GM21423 (cell line): ENCODE measurements around the gene QPRT.
"Not testable (repeated sequence)": the region's sequence is repeated elsewhere in the genome, so short reads cannot be mapped to it uniquely, and the experiment has no call there.

Source experiments
- ATAC-seq: cut with Tn5 transposase; IDR thresholded peaks from one replicate; pipeline ENCODE4 v1.9.1; 2021; ENCODE audit warnings: mild to moderate bottlenecking, moderate library complexity; ENCODE audit not compliant: unreplicated experiment

QPRT gene

DNA sequence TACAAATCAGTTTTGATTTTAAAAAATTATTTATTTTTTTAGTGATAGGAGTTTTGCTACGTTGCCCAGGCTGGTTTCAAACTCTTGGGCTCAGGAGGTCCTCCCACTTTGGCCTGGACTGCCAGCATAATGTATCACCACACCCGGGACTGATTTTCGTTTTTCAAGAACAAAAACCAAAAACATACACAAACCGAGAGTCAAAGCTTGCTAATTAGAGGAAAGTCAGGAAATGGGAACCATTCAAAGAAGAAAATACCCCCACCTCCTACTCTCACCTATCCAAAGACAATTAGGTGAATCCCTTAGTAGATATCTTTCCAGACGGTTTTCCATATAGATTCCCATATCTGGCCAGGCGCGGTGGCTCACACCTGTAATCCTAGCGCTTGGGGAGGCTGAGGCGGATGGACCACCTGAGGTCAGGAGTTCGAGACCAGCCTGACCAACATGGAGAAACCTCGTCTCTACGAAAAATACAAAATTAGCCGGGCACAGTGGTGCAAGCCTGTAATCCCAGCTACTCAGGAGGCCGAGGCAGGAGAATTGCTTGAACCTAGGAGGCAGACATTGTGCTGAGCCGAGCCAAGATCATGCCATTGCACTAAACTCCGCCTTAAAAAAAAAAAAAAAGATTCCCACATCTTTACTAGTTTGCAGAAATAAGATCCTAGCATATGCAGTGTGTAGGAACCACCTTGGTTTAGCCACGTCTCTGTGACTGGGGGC lies 16.8 kb upstream of the QPRT start:
- ATAC-seq: no peak

DNA sequence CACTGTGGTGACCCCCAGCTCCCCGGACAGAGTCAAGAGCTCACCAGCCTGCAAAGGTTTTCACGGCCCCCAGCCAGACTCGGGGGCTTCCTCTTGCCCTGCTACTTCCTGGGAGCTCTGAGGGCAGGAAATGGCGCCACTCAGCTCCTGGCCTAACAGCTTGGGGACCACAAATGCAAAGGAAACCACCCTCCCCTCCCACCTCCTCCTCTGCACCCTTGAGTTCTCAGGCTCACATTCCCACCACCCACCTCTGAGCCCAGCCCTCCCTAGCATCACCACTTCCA lies 16.3 kb upstream of the QPRT start:
- ATAC-seq: peak; percentile 33

DNA sequence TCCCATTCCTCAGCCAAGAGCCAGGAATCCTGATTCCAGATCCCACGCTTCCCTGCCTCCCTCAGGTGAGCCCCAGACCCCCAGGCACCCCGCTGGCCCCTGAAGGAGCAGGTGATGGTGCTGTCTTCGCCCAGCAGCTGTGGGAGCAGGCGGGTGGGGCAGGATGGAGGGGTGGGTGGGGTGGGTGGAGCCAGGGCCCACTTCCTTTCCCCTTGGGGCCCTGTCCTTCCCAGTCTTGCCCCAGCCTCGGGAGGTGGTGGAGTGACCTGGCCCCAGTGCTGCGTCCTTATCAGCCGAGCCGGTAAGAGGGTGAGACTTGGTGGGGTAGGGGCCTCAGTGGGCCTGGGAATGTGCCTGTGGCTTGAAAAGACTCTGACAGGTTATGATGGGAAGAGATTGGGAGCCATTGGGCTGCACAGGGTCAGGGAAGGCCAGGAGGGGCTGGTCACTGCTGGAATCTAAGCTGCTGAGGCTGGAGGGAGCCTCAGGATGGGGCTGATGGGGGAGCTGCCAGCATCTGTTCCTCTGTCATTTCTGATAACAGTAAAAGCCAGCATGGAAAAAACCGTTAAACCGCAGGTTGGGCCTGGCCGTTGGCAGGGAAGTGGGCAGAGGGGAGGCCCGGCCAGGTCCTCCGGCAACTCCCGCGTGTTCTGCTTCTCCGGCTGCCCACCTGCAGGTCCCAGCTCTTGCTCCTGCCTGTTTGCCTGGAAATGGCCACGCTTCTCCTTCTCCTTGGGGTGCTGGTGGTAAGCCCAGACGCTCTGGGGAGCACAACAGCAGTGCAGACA lies 15.8 kb upstream of the QPRT start, which contains the start of gene SPN:
Gene SPN (plus strand): TSS at position 232 of the 791 bp plus-strand sequence. CDS start 482 bp downstream, at position 714.
- peak; percentile 34 for ATAC-seq

DNA sequence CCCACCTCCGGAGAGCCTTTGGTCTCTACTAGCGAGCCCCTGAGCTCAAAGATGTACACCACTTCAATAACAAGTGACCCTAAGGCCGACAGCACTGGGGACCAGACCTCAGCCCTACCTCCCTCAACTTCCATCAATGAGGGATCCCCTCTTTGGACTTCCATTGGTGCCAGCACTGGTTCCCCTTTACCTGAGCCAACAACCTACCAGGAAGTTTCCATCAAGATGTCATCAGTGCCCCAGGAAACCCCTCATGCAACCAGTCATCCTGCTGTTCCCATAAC lies 15.2 kb upstream of the QPRT start:
- no peak for ATAC-seq

DNA sequence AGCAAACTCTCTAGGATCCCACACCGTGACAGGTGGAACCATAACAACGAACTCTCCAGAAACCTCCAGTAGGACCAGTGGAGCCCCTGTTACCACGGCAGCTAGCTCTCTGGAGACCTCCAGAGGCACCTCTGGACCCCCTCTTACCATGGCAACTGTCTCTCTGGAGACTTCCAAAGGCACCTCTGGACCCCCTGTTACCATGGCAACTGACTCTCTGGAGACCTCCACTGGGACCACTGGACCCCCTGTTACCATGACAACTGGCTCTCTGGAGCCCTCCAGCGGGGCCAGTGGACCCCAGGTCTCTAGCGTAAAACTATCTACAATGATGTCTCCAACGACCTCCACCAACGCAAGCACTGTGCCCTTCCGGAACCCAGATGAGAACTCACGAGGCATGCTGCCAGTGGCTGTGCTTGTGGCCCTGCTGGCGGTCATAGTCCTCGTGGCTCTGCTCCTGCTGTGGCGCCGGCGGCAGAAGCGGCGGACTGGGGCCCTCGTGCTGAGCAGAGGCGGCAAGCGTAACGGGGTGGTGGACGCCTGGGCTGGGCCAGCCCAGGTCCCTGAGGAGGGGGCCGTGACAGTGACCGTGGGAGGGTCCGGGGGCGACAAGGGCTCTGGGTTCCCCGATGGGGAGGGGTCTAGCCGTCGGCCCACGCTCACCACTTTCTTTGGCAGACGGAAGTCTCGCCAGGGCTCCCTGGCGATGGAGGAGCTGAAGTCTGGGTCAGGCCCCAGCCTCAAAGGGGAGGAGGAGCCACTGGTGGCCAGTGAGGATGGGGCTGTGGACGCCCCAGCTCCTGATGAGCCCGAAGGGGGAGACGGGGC lies 14.7 kb upstream of the QPRT start:
- ATAC-seq: no peak

DNA sequence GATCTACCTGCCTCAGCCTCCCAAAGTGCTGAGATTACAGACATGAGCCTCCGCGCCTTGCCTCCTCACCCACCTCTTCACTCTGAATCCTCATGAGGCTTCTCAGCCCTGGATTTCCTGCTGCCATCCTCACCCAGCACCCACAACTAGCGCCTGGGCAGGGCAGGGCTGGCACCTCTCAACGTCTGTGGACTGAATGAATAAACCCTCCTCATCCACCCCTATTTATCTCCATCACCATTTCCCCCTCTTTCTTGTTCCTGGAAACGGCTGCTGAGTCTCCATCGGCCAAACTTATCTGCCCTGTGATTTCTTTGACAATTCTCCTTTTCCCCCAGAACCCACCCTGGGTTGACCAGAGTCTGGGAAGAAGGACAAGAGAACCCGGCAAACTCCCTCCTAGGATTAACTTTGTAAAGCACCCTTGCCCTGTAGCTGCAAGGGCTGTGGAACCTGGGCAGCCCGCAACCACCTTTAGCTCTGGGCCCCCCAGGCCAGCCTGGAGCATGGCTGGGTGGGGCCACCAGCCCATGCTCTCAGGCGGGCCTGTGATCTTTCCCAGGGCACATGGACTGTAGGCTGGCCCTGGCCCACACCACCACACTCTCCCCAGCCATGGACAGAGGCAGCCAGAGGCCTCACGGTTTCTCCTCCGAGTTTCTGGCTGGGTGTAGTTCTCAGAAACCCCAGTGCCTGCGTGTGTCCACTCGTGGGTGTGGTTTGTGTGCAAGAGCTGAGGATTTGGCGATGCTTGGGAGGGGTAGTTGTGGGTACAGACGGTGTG lies 13.5 kb upstream of the QPRT start:
- no peak for ATAC-seq

DNA sequence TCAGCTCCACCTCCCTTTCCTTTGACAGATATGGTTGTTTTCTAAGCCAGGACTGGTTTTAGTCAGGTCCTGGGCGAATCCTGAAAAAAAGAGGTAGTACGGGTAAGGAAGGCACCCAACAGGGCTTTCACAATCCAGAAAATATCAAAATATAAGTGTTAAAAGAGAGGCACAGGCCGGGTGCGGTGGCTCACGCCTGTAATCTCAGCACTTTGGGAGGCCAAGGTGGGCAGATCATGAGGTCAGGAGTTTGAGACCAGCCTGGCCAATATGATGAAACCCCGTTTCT lies 11.7 kb upstream of the QPRT start:
- not testable (repeated sequence) for ATAC-seq

DNA sequence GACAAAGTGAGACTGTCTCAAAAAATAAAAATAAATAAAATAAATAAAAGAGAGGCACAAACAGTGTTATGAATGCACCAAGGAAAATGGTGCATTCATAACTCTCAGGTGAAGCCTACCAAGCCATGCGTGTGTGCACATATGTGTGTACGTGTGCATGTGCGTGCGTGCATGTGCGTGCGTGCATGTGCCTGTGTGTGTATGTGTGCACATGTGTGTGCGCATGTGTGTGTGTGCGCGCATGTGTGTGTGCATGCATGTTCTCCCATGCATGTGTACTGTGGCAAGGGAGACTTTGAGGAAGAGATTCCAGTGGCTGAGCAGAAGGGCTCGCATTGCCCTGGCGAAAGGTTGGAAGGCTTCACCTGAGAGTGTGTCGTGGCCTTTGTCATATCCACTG lies 11.2 kb upstream of the QPRT start:
- no peak for ATAC-seq

DNA sequence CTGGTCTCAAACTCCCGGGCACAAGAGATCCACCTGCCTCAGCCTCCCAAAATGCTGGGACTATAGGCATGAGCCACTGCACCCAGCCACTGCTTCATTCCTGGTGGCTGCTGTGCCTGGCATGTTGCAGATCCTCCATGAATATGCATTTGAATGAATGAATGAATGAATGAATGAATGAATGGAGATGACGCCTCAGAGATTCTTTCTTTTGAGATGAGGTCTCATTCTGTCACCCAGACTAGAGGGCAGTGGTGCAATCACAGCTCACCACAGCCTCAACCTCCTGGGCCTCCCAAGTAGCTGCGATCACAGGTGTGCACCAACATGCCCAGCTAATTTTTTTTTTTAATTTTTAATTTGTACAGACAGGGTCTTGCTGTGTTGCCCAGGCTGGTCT lies 10.7 kb upstream of the QPRT start:
- no peak for ATAC-seq

DNA sequence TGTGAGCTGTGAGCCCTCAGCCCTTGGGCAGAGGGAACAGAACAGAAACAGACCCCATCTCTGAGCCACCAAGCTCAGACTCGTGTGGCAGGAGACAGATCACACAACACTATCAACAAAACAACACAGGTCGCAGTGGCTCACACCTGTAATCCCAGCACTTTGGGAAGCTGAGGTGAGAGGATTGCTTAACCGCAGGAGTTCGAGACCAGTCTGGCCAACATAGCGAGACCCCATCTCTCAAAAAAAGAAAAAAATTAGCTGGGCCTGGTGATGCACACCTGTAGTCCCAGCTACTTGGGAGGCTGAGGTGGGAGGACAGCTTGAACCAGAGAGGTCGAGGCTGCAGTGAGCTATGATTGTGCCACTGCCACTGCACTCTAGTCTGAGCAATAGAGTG lies 5.5 kb upstream of the QPRT start:
- ATAC-seq: no peak

DNA sequence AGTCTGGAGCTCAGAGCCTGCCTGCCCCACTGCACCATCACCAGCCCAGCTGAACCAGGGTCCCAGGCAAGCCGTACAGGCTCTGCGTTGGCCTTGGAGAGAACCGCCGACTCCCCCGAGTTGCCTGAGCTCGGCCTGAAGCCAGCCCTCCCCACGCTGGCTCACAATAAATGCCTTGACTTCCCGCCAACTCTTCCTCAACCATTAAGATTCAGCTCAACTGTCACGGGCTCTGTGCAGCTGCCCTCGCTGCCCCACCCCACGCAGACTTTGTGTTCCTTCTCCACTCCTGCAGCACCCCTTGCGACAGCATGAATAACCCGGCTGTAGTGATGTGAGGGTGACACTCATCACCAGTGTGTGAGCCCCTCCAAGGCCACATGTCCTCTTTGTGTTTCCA lies 4.8 kb upstream of the QPRT start:
- ATAC-seq: no peak

DNA sequence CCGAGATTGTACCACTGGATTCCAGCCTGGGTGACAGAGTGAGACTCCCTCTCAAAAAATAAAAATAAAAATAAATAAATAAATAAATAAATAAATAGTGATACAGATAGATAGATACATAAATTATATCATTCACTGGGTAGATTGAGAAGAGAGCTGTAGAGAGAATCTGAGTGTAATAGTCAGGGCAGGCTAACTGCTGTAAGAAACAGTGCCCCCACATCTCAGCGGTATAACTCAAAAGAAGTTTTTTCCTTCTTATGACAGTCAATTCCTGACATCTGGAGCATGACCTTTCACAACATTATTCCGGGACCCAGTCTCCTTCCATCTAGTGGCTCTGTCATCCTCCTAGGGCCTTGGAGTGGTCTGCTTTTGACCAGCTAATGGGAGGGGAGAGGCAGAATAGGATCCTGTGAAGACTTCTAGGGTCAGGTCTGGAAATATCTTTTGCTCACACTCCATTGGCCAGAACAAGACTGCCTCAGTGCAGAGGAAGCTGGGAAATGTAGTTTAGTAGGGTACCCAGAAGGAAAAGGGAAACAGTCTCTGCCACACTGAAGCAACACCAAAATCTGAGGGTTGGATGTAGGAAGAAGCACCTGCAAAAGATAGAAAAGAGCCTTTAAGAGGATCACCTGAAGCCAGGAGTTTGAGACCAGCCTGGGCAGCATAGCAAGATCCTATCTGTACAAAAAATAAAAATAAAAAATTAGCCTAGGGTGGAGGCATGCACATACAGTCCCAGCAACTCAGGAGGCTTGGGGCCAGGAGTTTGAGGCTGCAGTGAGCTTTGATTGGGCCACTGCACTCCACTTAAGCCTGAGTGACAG lies 3.0 kb upstream of the QPRT start:
- no peak for ATAC-seq

DNA sequence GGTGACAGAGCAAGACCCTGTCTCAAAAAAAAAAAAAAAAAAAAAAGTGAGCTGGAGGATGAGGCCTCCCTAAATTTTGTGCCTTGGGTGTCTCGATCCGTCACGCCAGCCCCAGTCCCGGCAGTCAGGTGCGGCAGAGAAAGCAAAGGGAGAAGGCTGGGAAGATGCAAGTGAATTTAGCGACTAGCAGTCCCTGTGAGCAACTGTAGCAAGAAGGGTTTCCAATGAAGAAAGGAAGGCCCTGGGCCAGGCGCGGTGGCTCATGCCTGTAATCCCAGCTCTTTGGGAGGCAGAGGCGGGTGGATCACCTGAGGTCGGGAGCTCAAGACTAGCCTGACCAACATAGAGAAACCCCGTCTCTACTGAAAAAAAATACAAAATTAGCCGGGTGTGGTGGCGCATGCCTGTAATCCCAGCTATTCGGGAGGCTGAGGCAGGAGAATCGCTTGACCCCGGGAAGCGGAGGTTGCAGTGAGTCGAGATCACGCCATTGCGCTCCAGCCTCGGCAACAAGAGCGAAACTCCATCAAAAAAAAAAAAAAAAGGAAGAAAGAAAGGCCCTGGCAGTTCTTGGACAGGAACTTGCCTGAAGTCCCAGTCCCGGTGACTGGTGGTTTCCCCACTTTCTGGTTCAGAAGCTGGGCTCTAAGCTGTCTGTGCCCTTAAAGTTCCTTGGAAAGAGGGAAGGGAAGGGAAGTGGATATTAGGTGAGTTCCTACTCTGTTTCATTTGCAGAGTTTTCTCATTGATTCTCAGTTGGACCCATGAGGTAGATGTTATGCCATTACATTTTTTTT lies 1.8 kb upstream of the QPRT start:
- ATAC-seq: no peak

DNA sequence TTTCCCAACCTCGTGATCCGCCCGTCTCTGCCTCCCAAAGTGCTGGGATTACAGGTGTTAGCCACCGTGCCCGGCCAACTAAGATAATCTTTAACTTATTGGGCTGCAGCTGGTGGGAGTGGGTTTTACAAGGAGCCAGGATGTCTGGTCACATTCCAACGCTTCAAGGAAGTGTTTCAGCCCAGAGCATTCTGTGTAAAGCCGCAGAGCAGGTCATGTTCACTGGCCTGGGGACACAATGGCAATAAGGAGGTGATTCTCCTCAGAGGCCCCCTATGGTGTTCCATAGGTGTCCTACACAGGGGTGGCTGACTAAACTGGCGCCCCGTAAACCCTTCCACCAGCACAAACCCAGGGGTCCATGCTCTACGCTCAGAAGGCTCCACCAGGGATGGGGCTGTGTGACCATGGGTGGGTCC lies 1.2 kb downstream of the QPRT start:
- ATAC-seq: no peak

DNA sequence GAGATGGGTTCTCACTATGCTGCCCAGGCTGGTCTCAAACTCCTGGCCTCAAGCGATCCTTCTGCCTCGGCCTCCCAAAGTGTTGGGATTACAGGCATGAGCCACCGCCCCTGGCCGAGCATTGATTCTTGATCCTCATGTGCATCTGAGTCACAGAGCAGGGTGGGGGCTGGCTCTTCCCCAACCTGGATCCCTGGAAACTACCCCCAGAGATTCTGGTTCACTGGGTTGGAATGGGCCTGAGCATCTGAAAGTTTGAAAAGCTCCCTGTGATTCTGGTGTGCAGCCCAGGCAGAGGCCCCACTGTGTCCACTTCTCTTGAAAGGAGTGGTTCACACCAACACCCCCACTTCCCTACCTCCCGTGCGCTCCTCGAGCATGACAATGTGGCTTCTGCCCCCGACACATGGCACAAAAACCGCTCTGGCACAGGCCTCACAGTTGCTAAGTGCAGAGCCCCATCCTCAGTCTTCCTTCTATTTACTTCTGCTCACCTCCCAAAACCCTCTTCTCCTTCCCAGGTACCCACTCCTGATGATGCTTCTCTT lies 4.6 kb downstream of the QPRT start:
- ATAC-seq: no peak

DNA sequence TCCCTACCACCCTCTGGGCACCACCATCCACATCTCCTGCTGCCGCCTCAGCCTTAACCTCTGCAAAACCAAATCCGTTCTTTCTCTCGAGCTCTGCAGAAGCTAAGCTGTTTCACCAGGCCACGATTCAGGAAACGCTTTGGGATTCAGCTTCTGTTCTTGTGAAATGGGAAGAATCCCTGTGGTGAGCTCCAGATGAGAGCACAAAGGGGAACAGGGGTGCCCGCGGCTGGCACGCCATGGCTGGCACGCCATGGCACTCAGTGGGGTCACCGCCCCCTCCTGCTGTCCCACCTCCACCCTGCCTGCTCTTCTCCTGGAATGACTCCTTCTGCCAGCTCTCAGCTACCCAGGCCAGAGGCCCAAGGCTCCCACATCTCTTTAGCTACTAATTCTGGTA lies 5.7 kb downstream of the QPRT start:
- no peak for ATAC-seq

DNA sequence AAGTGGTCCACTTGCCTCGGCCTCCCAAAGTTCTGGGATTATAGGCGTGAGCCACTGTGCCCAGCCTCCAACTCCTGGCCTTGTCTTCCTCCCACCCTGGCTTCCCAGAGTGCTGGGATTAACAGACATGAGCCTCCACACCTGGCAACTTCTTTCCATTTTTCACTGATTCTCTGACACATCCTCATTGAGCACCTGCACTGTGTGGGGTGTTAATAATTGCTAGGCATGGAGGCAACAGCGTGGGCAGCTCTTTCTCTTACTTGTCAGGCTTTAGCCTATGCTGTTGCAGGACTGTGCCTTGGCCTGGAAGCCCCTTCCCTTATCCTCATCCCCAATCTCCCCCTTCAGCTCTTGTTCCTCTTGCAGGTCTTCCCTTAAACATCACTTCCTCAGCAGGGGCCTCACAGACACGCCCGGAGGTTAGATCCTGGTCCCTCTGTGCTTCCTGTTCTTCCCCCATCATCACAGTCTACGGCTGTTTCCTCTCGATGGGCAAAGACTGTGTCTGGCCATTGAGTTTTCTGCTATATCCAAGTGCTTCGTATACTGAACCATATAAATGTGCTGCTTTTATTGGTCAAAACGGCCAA lies 7.9 kb downstream of the QPRT start:
- no peak for ATAC-seq

DNA sequence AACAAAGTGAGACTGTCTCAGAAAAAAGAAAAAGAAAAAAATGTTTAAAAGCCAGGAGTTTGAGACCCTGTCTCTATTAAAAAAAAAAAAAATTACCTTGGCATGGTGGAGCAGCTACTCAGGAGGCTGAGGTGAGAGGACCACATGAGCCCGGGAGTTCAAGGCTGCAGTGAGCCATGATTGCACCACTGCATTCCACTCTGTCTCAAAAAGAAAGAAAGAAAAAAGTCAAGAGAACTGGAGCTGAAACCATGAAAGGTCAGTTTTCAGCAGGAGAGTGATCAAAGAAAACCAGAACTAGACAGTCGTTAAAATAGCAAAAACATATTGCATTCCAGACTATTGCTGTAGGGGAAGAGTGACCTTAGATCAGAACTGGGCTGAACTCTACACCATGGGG lies 8.8 kb downstream of the QPRT start:
- no peak for ATAC-seq

DNA sequence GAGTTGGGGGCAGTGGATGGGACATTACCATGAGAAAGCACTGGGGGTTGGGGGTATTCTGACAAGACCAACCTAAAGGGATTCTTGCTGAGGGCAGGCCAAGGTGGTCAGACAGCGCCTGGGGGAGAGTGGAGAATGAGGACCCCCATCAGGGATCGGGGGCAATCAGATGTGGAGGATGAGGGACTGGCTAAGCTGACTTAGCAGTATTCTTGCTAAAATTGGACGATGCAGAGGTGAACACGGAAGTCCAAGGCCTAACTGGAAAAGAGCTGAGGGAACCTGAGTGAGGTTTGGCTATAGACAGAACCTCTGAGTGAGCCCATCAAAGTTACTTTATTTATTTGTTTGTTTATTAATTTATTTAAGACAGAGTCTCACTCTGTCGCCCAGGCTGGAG lies 9.2 kb downstream of the QPRT start:
- ATAC-seq: no peak
